Kidney capillary endothelial cell (primary cell): ENCODE measurements around the gene RNASE2.
"Not testable (repeated sequence)": the region's sequence is repeated elsewhere in the genome, so short reads cannot be mapped to it uniquely, and the experiment has no call there.

Source experiments
- DNase-seq: peaks from one replicate; pipeline ENCODE4 v3.0.0-alpha.2; 2018; ENCODE audit warnings: low spot score

RNASE2 gene

GRCh38 chr14:20954736-20955537, at the start of gene RNASE2:
Gene RNASE2, plus strand, starts transcription at chr14:20955487. Its CDS starts 285 bp downstream, at chr14:20955772.
- not testable (repeated sequence) for DNase-seq

GRCh38 chr14:20905676-20906075, 49.6 kb upstream of the RNASE2 start:
- DNase-seq = no peak

- DNase-seq = no peak
Measured at GRCh38 chr14:20907214-20907613, 48.1 kb upstream of the RNASE2 start.

GRCh38 chr14:20910822-20911221, 44.5 kb upstream of the RNASE2 start:
- DNase-seq = not testable (repeated sequence)

- not testable (repeated sequence) for DNase-seq
Measured at GRCh38 chr14:20919038-20919756, 36.1 kb upstream of the RNASE2 start.

GRCh38 chr14:20923766-20924297, 31.5 kb upstream of the RNASE2 start:
- DNase-seq = not testable (repeated sequence)

- no peak for DNase-seq
Measured at GRCh38 chr14:20934148-20934762, 21.0 kb upstream of the RNASE2 start.

- DNase-seq = no peak
Measured at GRCh38 chr14:20935303-20935984, 19.8 kb upstream of the RNASE2 start.

GRCh38 chr14:20945146-20945545, 10.1 kb upstream of the RNASE2 start:
- not testable (repeated sequence) for DNase-seq

- DNase-seq = not testable (repeated sequence)
Measured at GRCh38 chr14:20946707-20947106, 8.6 kb upstream of the RNASE2 start.

GRCh38 chr14:20955538-20955873, 219 bp downstream of the RNASE2 start:
- DNase-seq = not testable (repeated sequence)

- DNase-seq = no peak
Measured at GRCh38 chr14:20956376-20956976, 1.2 kb downstream of the RNASE2 start.

- DNase-seq = not testable (repeated sequence)
Measured at GRCh38 chr14:20958946-20959345, 3.7 kb downstream of the RNASE2 start.

GRCh38 chr14:20969336-20969735, 14.0 kb downstream of the RNASE2 start:
- no peak for DNase-seq

GRCh38 chr14:20970647-20970982, 15.3 kb downstream of the RNASE2 start:
- DNase-seq = no peak

GRCh38 chr14:20970983-20971704, 15.9 kb downstream of the RNASE2 start:
- DNase-seq = peak; percentile 87

GRCh38 chr14:20971705-20972021, 16.4 kb downstream of the RNASE2 start:
- DNase-seq = no peak

GRCh38 chr14:20973501-20973900, 18.2 kb downstream of the RNASE2 start:
- DNase-seq = no peak

- peak; percentile 43 for DNase-seq
Measured at GRCh38 chr14:20976291-20976690, 21.0 kb downstream of the RNASE2 start.

GRCh38 chr14:20978687-20979086, 23.4 kb downstream of the RNASE2 start:
- DNase-seq = no peak

GRCh38 chr14:20980906-20981305, 25.6 kb downstream of the RNASE2 start:
- DNase-seq = no peak
